Measurements from ENCODE around the gene MEA1.

The MEA1 gene

DNA sequence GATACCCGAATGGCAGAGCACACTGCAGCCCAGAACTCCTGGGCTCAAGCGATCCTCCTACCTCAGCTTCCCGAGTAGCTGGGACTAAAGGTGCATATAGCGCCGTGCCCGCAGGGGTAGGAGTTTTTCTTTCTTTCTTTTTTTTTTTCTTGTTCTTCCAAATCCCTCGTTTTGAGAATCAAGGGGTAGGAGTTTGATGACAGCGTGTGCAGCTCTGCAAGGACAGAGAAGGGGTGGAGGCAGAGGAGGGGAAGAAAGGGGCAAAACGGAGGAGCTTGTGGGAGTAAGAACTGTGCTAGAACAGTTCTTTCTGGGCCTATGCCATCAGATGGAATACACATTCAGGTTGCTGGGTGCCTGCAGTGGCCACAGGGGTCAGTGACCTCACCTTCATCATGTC, 23.0 kb upstream of the MEA1 start:
- Histone ChIP-seq H3K27me3 (ENCODE audit: insufficient read depth, low read depth) (no peaks in the 10 kb centered on the region), H3K4me1 (ENCODE audit: low read depth, poor library complexity, severe bottlenecking) (peaks cover 18% of the 10 kb centered on the region), H3K27ac (no peak overlapping the region), H4K20me1 (ENCODE audit: insufficient read depth) (no peaks in the 10 kb centered on the region), H3K4me3 (IDR thresholded peaks at IDR 0.05; ENCODE audit: insufficient read depth, low read depth, low read length) (no peak overlapping the region), H3K9ac (no peak overlapping the region), H3K79me2 (ENCODE audit: insufficient read depth, low read depth) (no peaks in the 10 kb centered on the region), H2AFZ (ENCODE audit: low read depth) (no peak overlapping the region), H3K4me2 (no peak overlapping the region), H3K36me3 (ENCODE audit: insufficient read depth) (no peaks in the 10 kb centered on the region)
- TF ChIP-seq, protein P1, sequence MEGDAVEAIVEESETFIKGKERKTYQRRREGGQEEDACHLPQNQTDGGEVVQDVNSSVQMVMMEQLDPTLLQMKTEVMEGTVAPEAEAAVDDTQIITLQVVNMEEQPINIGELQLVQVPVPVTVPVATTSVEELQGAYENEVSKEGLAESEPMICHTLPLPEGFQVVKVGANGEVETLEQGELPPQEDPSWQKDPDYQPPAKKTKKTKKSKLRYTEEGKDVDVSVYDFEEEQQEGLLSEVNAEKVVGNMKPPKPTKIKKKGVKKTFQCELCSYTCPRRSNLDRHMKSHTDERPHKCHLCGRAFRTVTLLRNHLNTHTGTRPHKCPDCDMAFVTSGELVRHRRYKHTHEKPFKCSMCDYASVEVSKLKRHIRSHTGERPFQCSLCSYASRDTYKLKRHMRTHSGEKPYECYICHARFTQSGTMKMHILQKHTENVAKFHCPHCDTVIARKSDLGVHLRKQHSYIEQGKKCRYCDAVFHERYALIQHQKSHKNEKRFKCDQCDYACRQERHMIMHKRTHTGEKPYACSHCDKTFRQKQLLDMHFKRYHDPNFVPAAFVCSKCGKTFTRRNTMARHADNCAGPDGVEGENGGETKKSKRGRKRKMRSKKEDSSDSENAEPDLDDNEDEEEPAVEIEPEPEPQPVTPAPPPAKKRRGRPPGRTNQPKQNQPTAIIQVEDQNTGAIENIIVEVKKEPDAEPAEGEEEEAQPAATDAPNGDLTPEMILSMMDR (conservative IDR thresholded peaks at IDR 0.05; ENCODE audit: low read depth, low read length): no peak

DNA sequence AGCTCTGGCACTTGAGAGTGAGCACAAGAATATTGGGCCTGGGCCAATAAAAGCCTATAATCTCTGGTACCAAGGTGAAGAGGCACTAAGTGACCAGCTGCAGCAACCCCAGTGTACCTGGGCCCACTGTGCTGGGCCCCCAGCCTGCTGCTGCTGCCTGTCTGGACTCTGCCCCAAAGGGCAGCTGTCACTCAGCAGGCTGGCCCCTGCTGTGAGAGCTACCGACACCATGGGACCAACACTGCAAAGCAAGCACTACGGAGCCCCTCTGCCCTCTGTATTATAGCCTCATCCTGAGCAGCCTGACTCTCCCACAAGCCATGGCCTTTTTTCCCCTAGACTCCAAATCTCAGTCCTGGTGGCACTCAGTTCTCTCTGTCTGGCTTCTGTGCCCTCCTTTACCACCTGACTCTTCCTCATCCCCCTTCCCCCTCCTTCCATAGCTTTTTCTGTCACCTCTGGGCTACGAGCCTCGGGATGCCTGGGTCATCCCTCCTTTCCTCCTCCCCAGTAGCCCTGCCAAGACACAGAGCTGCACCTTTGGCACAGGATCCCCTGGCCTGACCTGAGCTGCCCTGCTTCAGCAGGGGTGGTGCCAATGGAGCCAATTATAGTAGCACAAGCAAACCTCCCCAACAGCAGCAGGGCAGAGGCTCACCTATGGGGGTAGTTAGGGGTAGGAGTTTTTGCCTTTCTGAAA, 21.9 kb upstream of the MEA1 start:
- Histone ChIP-seq H3K4me1 (ENCODE audit: low read depth, poor library complexity, severe bottlenecking) (peaks cover 18% of the 10 kb centered on the region), H3K79me2 (ENCODE audit: insufficient read depth, low read depth) (no peaks in the 10 kb centered on the region), H3K27ac (no peak overlapping the region), H3K27me3 (ENCODE audit: insufficient read depth, low read depth) (no peaks in the 10 kb centered on the region), H4K20me1 (ENCODE audit: insufficient read depth) (no peaks in the 10 kb centered on the region), H3K9ac (no peak overlapping the region), H3K36me3 (ENCODE audit: insufficient read depth) (no peaks in the 10 kb centered on the region), H3K4me2 (no peak overlapping the region), H2AFZ (ENCODE audit: low read depth) (no peak overlapping the region), H3K4me3 (IDR thresholded peaks at IDR 0.05; ENCODE audit: insufficient read depth, low read depth, low read length) (no peak overlapping the region)
- TF ChIP-seq, protein P1 (conservative IDR thresholded peaks at IDR 0.05; ENCODE audit: low read depth, low read length): no peak

DNA sequence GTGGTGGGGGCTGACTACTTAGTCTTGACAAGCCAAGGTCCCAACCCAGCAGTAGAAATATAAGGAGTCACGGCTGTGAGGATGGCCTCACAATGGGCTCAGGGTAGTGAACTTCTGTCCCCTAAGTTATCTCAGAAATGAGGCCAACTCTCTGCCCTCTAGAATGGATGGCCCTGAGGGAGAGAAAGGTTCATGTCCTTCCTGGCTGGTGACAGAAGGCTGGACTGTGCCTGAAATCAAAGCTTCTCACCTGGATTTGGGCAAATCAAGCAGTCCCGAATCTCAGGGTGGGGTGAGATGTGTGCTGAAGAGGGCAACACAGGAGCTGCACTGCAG, 20.4 kb upstream of the MEA1 start:
- Histone ChIP-seq H3K27ac (no peak overlapping the region), H3K9ac (no peak overlapping the region), H3K36me3 (ENCODE audit: insufficient read depth) (0 out of 2 replicates have a peak, but pooled peaks cover 6% of the 10 kb centered on the region), H3K79me2 (ENCODE audit: insufficient read depth, low read depth) (no peaks in the 10 kb centered on the region), H3K4me3 (IDR thresholded peaks at IDR 0.05; ENCODE audit: insufficient read depth, low read depth, low read length) (no peak overlapping the region), H2AFZ (ENCODE audit: low read depth) (no peak overlapping the region), H4K20me1 (ENCODE audit: insufficient read depth) (no peaks in the 10 kb centered on the region), H3K4me2 (no peak overlapping the region), H3K27me3 (ENCODE audit: insufficient read depth, low read depth) (no peaks in the 10 kb centered on the region), H3K4me1 (ENCODE audit: low read depth, poor library complexity, severe bottlenecking) (peaks cover 9% of the 10 kb centered on the region)
- TF ChIP-seq, protein P1 (conservative IDR thresholded peaks at IDR 0.05; ENCODE audit: low read depth, low read length): no peak

DNA sequence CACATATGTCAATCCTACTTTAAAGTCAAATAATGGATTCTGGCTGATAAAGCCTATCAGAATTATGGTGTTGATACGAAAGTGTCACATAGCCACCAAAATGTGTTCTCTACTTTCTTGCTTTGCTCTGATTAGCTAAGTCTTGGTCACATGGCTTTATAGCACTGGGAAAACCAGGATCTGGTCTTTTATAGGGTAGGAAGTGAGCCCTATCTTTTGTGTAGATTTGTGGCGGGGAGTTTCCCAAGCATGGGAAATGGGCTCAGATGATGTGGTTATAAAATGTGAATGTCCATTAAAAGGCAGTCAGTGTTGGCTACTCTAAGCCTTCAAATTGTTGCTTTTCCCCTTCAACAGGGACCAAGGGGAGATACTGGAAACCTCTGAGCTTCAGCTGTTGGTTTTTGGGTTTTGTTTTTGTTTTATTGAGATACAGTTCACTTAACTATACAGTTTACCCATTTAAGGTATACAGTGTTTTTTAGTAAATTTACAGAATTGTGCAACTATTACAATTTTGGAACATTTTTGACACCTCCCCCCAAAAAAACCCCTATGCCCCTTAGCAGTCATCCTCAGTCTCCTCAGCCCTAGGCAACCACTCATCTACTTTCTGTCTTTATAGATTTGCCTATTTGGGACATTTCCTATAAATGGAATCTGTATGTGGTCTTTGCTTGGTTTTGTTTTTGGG, 19.9 kb upstream of the MEA1 start:
- no peak overlapping the region for H3K4me3 ChIP-seq (IDR thresholded peaks at IDR 0.05; ENCODE audit: insufficient read depth, low read depth, low read length)
- no peaks in the 10 kb centered on the region for H3K27me3 ChIP-seq (ENCODE audit: insufficient read depth, low read depth)
- H3K4me1 ChIP-seq (ENCODE audit: low read depth, poor library complexity, severe bottlenecking): peaks cover 4% of the 10 kb centered on the region
- H3K9ac ChIP-seq: no peak overlapping the region
- TF ChIP-seq, protein P1 (conservative IDR thresholded peaks at IDR 0.05; ENCODE audit: low read depth, low read length): no peak
- H4K20me1 ChIP-seq (ENCODE audit: insufficient read depth): no peaks in the 10 kb centered on the region
- H3K79me2 ChIP-seq (ENCODE audit: insufficient read depth, low read depth): no peaks in the 10 kb centered on the region
- no peak overlapping the region for H3K27ac ChIP-seq
- H3K4me2 ChIP-seq: no peak overlapping the region
- H3K36me3 ChIP-seq (ENCODE audit: insufficient read depth): 0 out of 2 replicates have a peak, but pooled peaks cover 6% of the 10 kb centered on the region
- H2AFZ ChIP-seq (ENCODE audit: low read depth): no peak overlapping the region

Data from KMS-11 (cell line).